IPS-18a (cell line): ENCODE measurements around the gene SPOCK1.

ENCODE experiments used
- H3K27ac ChIP-seq: one replicate; pipeline ENCODE4 v1.5.1; 2013; ENCODE audit warnings: low read length
- H3K27me3 ChIP-seq: one replicate; pipeline ENCODE4 v1.6.1; 2013; ENCODE audit warnings: mild to moderate bottlenecking, low read length; ENCODE audit not compliant: control insufficient read depth, insufficient read depth
- H3K36me3 ChIP-seq: one replicate; pipeline ENCODE4 v1.6.1; 2013; ENCODE audit warnings: low read depth, low read length; ENCODE audit not compliant: control insufficient read depth
- H3K4me1 ChIP-seq: one replicate; pipeline ENCODE4 v1.6.1; 2013; ENCODE audit warnings: low read depth, low read length; ENCODE audit not compliant: control insufficient read depth
- H3K4me3 ChIP-seq: one replicate; pipeline ENCODE4 v1.5.1; 2013; ENCODE audit warnings: low read length
- H3K9ac ChIP-seq: one replicate; pipeline ENCODE4 v1.6.1; 2013; ENCODE audit warnings: mild to moderate bottlenecking, low read length, moderate library complexity
- H3K9me3 ChIP-seq: one replicate; pipeline ENCODE4 v1.6.1; 2013; ENCODE audit warnings: low read depth, low read length; ENCODE audit not compliant: control insufficient read depth

Gene SPOCK1

DNA sequence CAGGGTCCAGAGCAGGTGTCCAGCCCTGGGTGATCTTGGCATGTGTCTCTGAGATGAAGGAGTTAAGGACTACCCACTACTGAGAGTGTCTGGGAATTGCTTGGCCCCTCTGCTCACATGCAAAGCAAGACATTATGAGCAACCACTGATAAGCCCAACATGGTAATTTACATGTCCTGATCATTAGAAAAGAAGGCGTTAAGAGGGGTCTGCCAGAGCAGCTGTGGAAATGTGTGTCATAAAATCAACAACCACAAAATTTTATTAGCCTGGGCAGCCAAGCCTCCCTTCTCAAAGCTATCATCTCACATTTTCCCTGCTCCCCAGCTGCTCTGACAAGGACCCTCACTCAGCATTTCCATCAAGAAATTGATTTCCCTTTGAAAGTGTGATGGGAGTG lies 351.0 kb downstream of the SPOCK1 start:
- H3K4me3 ChIP-seq, result no peak overlapping the region
- H3K9me3 ChIP-seq, result no peaks in the 10 kb centered on the region
- H3K36me3 ChIP-seq, result no peaks in the 10 kb centered on the region
- no peak overlapping the region for H3K9ac ChIP-seq
- peaks cover 3% of the 10 kb centered on the region for H3K27me3 ChIP-seq
- H3K27ac ChIP-seq, result no peak overlapping the region
- H3K4me1 ChIP-seq, result peaks cover 3% of the 10 kb centered on the region

DNA sequence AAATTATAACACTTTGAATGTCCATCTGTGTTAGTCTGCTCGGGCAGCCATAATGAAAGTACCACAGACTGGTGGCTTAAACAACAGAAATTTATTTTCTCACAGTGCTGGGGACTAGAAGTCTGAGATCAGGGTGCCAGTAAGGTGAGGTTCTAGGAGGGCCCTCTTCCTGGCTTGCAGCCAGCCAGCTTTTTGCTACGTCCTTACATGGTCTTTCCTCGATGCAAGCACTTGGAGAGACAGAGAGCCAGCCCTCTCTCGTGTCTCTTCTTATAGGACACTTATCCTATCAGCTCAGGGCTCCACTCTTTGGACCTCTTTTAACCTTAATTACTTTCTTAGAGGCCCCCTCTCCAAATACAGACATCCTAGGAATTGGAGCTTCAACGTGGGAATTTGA lies 351.8 kb downstream of the SPOCK1 start:
- Histone ChIP-seq H3K9ac (no peak overlapping the region), H3K27me3 (no peaks in the 10 kb centered on the region), H3K27ac (no peak overlapping the region), H3K36me3 (no peaks in the 10 kb centered on the region), H3K9me3 (no peaks in the 10 kb centered on the region), H3K4me3 (no peak overlapping the region), H3K4me1 (peaks cover 3% of the 10 kb centered on the region)

DNA sequence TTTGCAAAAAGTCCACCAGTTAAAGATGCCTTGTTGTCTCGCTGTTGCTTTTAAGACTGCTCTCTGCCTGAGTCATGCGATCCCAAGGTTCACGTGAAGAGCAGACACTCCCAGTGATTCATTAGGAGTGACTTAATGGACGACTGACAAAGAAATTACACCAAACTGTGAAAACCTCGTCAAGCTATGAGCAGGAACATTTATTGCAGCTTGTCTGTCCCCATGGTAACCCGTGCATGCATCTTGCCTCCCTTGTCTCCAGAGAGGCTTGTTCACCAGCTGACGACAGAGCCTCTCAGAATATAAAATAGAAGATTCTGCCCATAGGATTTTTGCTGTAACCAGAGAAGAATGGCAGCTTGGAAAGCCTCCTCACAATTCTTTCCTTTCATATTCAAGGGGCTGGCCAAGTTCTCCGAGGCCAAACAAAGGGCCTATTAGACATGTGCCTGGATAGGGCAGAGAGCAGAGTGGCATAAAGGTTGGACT lies 352.7 kb downstream of the SPOCK1 start:
- Histone ChIP-seq H3K9me3 (no peaks in the 10 kb centered on the region), H3K9ac (no peak overlapping the region), H3K27me3 (no peaks in the 10 kb centered on the region), H3K27ac (no peak overlapping the region), H3K36me3 (no peaks in the 10 kb centered on the region), H3K4me1 (peaks cover 3% of the 10 kb centered on the region), H3K4me3 (no peak overlapping the region)

DNA sequence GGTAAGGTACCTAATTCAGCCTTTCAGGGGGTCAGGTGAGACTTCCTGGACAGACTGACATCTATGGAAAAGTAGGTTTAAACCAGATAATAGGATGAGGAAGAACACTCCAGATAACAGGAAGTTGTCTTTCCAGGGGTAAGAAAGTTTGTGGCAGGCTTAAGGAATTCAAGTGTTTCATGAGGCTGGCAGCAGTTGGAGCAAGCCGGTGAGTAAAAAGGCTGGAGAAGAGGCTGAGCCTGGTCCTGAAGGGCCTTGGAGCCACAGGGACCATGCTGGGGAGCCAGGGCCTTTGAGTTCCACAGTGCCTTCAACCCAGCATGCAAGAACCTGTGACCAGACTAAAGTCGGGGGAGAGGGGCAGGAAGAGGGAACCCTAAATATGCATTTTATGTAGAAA lies 353.4 kb downstream of the SPOCK1 start:
- H3K9ac ChIP-seq, result no peak overlapping the region
- H3K27ac ChIP-seq, result no peak overlapping the region
- H3K4me1 ChIP-seq, result peaks cover 3% of the 10 kb centered on the region
- H3K4me3 ChIP-seq, result no peak overlapping the region
- no peaks in the 10 kb centered on the region for H3K36me3 ChIP-seq
- H3K9me3 ChIP-seq, result no peaks in the 10 kb centered on the region
- H3K27me3 ChIP-seq, result no peaks in the 10 kb centered on the region

DNA sequence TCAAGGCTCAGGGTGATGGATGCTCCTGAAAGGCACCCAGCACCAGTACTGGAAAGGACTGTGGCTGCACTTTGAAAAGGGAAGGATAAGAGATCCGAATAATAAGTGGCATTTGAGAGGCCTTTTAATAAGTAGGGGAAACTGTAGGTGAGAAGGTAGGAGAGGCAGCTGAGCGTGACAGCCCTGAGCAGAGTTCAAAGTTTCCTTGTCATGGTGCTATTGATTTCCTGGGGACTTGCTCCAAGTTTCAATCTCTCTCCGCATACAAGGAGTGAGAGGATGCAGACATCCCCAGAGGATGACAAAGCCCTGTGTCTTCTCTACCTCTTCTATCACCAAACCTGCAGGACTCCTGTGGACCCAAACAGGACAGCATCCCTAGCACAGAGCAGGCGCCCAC lies 354.5 kb downstream of the SPOCK1 start:
- H3K4me3 ChIP-seq, result no peak overlapping the region
- no peaks in the 10 kb centered on the region for H3K9me3 ChIP-seq
- no peaks in the 10 kb centered on the region for H3K27me3 ChIP-seq
- H3K9ac ChIP-seq, result no peak overlapping the region
- H3K4me1 ChIP-seq, result peaks cover 3% of the 10 kb centered on the region
- no peaks in the 10 kb centered on the region for H3K36me3 ChIP-seq
- no peak overlapping the region for H3K27ac ChIP-seq

DNA sequence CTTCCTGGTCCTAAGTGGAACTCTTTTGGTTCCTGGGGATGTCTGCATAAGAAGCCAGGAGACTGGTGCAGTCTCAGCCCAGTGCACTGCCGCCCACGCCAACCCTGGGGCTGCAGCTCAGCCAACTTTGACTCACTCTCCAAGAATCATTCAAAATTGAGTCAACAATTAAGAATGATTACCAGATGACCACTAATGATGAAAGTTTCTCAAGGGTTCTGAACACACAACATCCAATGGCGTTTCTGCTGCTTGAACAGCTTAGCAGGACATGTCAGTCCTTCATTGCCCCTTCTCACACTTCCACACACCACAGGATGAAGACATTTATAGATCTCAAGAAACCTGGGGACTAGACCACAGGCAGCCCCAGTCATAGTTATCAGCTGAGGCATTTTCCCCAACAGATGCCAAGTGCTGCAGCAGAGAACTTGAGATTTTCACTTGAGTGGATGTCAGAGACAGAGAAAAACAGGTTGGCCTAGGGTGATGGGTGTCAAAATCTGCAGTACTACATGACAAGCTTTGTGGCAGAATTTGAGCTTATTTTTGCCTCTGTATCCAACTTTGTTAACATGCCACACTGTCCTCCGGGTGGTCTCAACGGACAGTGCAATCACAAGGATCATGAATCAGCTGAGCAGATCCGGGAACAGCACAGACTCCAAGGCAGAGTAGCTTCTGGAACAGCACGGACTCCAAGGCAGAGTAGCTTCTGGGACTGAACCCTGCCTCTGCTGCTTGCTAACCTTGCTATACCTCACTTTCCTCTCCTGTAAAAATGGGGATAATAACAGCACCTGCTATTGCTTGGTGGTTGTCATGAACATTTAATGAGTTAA lies 356.1 kb downstream of the SPOCK1 start:
- no peaks in the 10 kb centered on the region for H3K27me3 ChIP-seq
- no peaks in the 10 kb centered on the region for H3K4me1 ChIP-seq
- H3K4me3 ChIP-seq, result no peak overlapping the region
- H3K27ac ChIP-seq, result no peak overlapping the region
- no peaks in the 10 kb centered on the region for H3K36me3 ChIP-seq
- no peak overlapping the region for H3K9ac ChIP-seq
- H3K9me3 ChIP-seq, result no peaks in the 10 kb centered on the region

DNA sequence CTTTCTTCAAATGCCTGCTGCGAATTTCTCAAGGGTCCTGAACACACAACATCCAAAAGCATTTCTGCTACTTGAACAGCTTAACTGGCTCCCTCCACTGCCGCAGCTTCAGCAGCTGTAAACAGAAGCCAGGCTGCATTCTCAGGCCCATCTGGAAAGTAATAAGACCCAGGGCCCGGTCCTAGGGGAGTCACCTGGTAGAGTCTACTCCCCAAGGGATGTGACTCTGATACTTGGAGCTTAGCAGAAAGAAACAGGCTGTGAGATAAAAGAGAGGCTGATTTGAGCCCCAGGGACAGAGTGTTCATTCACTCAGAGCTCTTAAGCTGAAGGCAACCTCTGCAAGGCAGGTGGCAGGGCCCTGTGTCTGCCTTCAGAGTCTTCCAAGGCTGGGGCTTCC lies 356.8 kb downstream of the SPOCK1 start:
- H3K9me3 ChIP-seq, result no peaks in the 10 kb centered on the region
- no peaks in the 10 kb centered on the region for H3K36me3 ChIP-seq
- H3K27me3 ChIP-seq, result no peaks in the 10 kb centered on the region
- no peaks in the 10 kb centered on the region for H3K4me1 ChIP-seq
- no peak overlapping the region for H3K9ac ChIP-seq
- no peak overlapping the region for H3K4me3 ChIP-seq
- no peak overlapping the region for H3K27ac ChIP-seq

DNA sequence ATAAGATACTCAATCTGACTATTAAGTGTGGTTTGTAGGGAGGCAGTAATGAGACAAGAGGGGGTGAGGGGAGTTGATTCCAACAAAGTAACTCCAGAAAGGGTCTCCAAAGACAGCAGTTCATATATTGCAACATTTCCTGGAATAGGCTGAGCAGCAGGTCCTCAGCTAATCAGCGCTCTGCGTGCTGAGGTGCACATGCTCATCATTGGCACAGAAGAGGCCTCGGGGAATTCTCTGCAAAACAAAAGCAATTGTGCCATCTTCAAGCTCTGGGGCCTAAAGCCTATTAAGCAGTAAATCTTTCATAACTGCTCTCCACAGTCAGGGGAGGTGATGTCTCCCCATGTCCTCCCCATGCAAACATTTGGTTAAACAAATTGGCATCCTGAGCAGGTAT lies 357.3 kb downstream of the SPOCK1 start:
- Histone ChIP-seq H3K36me3 (no peaks in the 10 kb centered on the region), H3K27ac (no peak overlapping the region), H3K4me1 (peaks cover 4% of the 10 kb centered on the region), H3K9ac (no peak overlapping the region), H3K27me3 (no peaks in the 10 kb centered on the region), H3K9me3 (no peaks in the 10 kb centered on the region), H3K4me3 (no peak overlapping the region)

DNA sequence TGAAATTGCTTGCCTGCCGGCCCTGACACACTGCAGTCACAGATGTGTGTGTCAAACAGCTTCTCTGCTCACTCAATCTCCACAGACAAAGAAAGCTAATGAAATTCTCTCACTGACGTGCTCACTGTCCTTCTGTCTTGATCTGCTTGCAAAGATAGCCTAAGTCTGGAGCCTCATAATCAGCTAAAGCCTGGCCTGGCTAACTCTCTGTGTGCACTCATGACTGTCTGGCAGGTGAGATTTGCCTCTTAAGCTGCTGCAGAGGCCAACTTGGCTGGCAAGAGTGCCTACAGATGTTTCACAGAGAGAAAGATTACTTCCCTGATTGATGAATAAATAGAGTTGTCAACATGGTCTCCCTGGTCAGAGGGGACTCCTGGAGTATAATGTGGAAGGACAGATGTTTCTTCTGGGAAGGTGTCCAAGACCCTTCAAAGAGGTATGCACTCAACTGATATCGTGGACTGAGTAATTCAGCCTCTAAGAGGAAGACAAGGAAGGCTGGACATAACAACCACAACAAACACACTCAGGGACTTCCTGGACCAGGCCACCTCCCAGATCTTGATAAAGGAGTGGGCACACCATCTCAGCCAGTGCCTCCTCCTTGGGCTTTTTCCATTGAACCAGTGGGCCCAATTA lies 362.0 kb downstream of the SPOCK1 start:
- Histone ChIP-seq H3K27me3 (no peaks in the 10 kb centered on the region), H3K27ac (no peak overlapping the region)

DNA sequence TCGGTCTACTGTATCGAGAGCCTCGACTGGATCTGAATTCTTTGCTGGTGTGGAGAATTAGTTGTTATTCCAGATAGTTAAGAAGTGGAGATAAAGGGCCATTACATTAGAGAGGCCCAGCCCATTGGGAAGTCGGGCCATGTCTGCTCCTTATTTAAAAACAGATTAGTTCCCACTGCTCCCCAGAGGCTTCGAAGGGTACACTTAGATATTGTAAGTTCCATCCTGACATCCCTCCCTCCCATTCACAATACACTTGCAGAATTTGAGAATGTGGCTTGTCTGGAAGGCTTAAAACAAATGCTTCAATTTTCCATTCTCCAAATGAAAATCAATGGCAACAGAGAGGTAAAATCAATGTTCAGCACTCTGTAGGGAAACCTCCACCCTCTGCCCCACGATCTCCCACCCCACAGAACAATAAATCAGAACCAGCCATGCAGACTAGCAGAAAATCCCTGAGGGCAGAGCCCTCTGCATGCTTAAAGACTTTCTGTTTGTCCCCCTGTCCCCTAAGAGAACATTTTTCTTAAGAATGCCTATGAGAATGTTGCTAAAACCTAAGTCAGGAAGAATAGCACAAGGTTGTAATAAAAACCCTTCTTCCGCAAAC lies 364.1 kb downstream of the SPOCK1 start:
- Histone ChIP-seq H3K36me3 (no peaks in the 10 kb centered on the region), H3K9ac (no peak overlapping the region), H3K9me3 (no peaks in the 10 kb centered on the region), H3K27me3 (no peaks in the 10 kb centered on the region), H3K4me3 (no peak overlapping the region), H3K27ac (no peak overlapping the region), H3K4me1 (peaks cover 6% of the 10 kb centered on the region)

More for the DNA sequence above, 362.0 kb downstream of the SPOCK1 start:
- Histone ChIP-seq H3K4me3 (no peak overlapping the region), H3K4me1 (peaks cover 6% of the 10 kb centered on the region), H3K36me3 (no peaks in the 10 kb centered on the region), H3K9ac (no peak overlapping the region), H3K9me3 (no peaks in the 10 kb centered on the region)

DNA sequence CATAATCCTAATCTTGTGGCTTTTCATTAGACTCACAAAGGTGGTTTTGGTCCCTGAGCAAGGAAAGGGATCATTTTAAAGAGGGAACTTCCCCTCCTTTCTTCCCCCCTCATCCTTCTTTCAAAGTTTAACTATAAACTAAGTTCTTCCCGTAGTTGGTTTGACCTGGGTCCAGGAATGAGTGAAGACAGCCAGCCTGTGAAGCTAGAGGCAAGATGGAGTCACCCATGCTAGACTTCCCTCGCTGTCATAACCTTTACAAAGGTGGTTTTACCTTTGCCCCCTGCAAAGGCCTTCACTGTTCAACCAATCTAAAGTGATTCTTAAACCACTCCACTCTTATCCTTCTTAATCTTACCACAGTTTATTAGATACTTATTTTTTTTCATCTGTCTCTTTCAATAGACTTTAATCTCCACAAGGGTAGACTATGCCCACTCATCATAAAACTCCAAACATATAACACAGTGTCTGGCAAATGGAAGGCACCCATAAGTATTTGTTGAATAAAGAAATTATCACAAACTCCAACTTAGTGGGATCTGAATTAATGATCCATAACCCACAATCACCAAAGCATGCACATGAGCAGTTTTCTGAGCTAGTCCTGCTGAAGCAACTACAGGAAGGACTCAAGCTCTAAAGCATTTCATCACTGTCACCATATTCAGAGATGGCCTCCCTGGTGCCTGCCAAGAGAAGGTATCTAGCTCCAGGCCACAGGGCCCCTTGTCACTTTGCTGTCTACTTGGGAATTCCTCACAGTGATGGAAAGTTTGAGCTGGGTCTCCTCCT lies 369.0 kb downstream of the SPOCK1 start:
- no peaks in the 10 kb centered on the region for H3K9me3 ChIP-seq
- no peaks in the 10 kb centered on the region for H3K27me3 ChIP-seq
- no peak overlapping the region for H3K27ac ChIP-seq
- H3K9ac ChIP-seq, result no peak overlapping the region
- no peaks in the 10 kb centered on the region for H3K4me1 ChIP-seq
- no peak overlapping the region for H3K4me3 ChIP-seq
- H3K36me3 ChIP-seq, result no peaks in the 10 kb centered on the region
